Dermis microvascular lymphatic vessel endothelial cell (primary cell): Measurements from ENCODE around the gene PLEKHD1. TPM values are rescaled to one million over a fixed set of nuclear protein-coding genes. Genes with fewer than 3 reads are reported as not detected.
"Not testable (repeated sequence)": the region's sequence is repeated elsewhere in the genome, so short reads cannot be mapped to it uniquely, and the experiment has no call there.

Experiments
- DNase-seq, 2 donors: peaks; one replicate each; pipeline versions ENCODE4 v3.0.0 to v3.0.0-alpha.2; 2010; ENCODE audit warnings: low read depth in 2 of 2
- total RNA-seq: library from RNA; depleted of rRNA; stranded (reverse); fragments of >200 nt; gene quantifications from 2 replicates; pipeline ENCODE4 v1.2.1, GENCODE V29; 2014

PLEKHD1 gene
- total RNA-seq, 1 donor from 2014 or later, result under 0.01 TPM

DNA sequence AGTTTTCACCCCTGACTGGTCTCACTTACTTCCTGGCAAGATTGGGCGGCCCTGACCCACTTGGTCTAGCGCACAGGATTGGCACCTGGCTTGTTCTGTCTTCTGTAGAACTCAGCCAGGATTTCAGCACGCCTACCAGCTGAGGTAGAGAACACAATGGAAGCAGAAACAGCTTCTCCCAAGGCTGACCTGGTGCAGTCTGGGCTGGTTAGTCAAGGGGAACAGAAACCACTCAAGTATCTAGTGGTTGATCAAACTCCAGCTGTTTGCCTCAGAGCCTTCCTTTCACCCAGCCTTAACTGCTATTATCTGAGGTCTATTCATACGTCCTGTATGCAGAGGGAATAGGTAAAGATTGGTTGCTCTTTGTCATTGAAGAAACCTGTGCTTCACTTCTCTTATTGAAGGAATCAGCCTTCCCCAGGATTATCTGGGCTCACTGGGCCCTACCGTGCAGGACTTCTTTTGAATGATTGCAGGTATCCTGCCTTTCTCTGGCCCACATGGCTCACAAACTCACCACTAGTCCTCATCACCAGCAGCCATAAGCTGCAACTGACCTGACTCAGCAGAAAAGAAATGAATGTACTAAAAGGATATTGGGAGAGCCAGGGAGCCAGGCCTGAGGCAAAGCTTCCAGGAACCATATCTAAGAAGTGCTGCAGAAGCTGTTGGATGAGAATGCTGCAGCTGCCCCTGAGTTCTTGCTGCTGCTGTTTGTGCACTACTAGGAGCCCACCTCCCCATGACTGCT lies 2.5 kb upstream of the PLEKHD1 start:
- DNase-seq, result no peak

- DNase-seq, result peak in 1 of 2 donors; percentile 27
Measured at GRCh38 chr14:69483765-69484443, 624 bp upstream of the PLEKHD1 start.

- no peak for DNase-seq
Measured at GRCh38 chr14:69485315-69485660, 760 bp downstream of the PLEKHD1 start.

GRCh38 chr14:69485701-69486100 lies 1.2 kb downstream of the PLEKHD1 start:
- no peak for DNase-seq

- DNase-seq, result no peak
Measured at GRCh38 chr14:69487226-69487625, 2.7 kb downstream of the PLEKHD1 start.

DNA sequence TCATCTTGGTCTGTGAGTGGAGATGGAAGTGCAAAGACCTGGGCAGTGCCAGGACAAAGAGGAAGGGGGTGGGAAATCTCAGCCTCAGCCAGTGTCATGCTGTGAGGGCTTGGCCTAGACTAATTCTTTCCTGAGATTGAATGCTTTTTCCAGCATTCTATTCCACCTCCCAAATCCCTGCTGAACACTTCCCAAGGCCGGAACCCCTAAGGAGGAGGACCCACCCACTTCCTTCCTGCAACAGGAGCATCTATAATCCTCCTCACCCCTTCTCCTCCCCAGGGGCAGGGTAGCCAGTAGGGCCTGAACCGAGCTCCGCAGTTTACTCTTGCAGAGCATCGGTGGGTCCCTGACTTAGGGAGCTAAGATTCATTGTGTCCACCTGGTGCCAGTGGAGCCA lies 3.2 kb downstream of the PLEKHD1 start:
- DNase-seq, result no peak

GRCh38 chr14:69489495-69489894 lies 5.0 kb downstream of the PLEKHD1 start:
- DNase-seq, result no peak

DNA sequence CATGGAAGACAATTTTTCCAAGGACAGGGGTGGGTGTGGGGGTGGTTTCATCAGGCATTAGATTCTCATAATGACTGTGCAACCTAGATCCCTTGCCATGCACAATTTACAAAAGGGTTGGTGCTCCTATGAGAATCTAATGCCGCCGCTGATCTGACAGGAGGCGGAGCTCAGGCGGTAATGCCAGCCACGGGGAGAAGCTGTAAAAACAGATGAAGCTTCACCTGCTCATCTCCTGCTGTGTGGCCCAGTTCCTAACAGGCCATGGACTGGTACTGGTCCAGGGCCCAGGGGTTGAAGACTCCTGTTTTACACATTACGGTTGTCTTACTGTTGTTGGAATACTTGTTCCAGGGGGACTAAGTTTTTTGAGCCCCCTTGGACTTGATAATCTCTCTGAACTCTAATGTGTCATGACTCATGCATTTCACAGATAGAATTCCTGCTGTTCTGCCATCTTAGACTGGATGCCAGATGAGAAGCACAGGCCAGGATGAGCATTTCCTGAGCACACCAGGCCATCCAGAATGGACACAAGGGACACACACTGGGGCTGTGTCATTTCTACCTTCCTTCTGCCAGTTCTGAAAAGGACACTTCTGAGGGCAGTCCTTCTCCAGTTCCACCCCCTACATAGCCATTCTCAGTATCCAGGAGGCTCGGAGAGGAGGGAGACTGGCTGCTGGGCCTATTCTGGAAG lies 5.8 kb downstream of the PLEKHD1 start:
- DNase-seq, result no peak

DNA sequence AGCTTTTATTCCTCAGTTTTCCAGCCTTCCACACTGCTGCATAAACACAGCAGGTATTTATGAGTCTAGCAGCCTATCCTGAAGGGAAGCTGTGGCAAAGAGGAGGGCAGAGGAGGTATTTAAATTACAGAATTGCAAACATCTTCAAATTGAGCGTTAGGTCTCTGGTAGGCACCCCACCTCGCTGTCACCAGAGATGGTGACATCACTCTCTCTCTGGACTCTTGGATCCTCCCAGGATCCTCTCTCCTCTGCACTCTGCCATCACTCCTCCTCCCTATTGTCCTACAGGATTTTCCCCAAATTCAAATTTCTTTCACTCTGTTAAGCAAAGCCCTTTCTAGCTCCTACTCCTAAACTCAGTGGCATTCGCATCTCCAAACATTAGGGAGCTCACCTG lies 6.7 kb downstream of the PLEKHD1 start:
- DNase-seq, result no peak

GRCh38 chr14:69493038-69493437 lies 8.5 kb downstream of the PLEKHD1 start:
- no peak for DNase-seq

DNA sequence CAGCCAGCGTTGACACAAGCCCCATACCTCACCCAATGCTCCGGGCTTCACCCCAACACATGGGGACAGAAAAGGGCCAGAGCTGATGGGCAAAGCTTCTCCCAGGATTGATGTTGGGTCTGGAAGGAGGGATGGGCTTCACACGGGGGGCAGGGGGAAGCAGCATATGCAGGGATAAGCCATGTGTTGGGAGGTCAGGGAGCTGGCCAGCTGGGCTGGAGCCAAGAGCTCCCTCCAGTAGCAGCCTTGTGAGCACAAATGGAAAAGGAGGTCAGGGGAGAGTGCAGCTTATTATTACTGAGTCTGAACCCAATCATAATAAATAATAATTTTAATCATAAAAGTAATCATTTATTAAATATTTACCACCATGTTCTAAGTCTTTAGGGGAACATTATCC lies 9.3 kb downstream of the PLEKHD1 start:
- no peak for DNase-seq

- no peak for DNase-seq
Measured at GRCh38 chr14:69495341-69495921, 10.9 kb downstream of the PLEKHD1 start.

DNA sequence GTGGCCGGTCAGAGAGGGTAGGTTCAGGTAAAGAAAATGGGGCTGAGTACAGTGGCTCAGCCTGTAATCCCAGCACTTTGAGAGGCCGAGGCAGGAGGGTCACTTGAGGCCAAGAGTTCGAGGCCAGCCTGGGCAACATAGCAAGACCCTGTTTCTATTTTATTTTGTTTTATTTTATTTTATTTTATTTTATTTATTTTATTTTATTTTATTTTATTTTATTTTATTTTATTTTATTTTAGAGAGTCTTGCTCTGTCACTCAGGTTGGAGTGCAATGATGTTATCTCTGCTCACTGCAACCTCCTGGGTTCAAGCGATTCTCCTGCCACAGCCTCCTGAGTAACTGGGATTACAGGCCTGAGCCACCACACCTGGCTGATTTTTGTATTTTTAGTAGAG lies 13.3 kb downstream of the PLEKHD1 start:
- DNase-seq, result not testable (repeated sequence)

GRCh38 chr14:69498286-69498685 lies 13.8 kb downstream of the PLEKHD1 start:
- not testable (repeated sequence) for DNase-seq

- no peak for DNase-seq
Measured at GRCh38 chr14:69499436-69499835, 14.9 kb downstream of the PLEKHD1 start.

DNA sequence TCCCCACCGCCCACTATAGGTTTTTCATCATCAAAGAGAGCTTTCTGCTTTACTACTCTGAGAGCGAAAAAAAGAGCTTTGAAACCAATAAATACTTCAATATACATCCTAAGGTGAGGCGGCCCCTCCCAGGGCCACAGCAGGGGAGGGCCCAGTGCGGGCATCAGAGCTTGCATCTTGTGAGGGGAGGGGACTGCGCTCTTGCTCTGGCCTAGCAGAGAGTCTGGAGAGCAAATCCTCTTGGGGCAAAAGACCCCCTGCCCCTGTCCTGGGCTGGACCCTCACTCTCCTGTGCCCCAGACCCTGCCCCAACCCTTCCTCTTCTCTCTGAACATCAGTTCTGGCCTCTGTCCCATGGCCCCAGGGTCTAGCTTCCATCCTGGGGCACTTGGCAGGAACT lies 15.6 kb downstream of the PLEKHD1 start:
- DNase-seq, result no peak

DNA sequence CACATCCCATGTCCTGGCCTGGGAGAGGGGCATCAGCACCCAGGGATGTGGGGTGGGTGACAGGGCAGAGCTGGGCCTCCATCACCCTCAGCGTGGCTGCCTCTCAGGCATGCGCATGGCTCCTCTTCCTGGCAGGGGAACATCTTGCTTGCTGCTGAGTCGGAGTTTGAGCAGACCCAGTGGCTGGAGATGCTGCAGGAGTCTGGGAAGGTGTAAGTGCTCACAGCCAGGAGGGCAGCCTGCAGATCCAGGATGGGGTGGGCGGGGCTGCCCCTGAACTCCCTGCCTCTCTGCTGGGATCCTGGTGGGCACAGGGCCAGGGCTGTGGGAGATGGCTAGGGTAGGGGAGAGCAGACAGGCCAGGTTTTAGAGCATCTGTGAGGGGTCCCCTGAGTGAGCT lies 16.2 kb downstream of the PLEKHD1 start:
- DNase-seq, result no peak

DNA sequence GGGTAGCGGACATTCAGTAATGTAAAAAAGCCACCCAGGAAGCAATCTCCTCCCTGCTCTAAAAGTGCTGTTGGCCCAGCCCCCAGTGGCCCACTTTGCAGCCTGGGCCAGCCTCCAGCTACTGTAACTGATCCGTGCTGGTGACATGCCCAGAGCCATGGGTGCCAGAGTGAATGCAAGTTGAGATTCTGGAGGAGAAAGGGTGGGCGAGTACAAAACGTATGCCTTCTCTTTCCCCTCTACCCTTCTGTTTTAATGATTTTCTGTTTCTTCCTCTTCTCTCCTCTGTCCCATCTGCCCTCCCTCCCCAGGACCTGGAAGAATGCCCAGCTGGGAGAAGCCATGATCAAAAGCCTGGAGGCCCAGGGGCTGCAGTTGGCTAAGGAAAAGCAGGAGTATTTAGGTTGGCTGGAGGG lies 16.9 kb downstream of the PLEKHD1 start:
- DNase-seq, result no peak

DNA sequence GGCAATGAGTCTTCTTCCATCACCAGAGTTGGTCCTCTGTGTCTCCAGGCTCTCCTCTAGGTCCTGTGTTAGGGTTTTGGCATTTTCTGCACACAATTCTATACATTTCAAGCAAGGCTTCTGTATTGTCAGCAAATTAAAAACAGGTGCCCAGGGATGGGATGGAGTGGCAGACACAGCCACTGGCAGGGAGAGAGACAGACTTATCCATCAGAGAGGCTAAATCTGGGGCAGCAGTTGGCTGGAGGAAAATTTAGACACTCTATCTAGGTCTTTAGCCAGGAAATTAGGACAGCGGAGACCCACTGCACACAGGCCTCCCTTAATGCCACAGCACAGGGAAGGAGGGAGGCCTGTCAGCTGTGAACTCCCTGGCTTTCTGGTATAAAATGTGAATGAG lies 20.2 kb downstream of the PLEKHD1 start:
- no peak for DNase-seq

GRCh38 chr14:69505338-69506240 lies 21.1 kb downstream of the PLEKHD1 start:
- no peak for DNase-seq

GRCh38 chr14:69506241-69506595 lies 21.7 kb downstream of the PLEKHD1 start:
- no peak for DNase-seq
